ENCODE data around the gene GLYATL3.

GLYATL3 gene

GRCh38 chr6:49576618-49577017 is 76.9 kb downstream of the GLYATL3 start:
- TF ChIP-seq CTCF (IDR thresholded peaks at IDR 0.05; ENCODE audit: low read depth, low read length) = no peak
- peak in 1 of 2 donors; percentile 22 for DNase-seq (ENCODE audit: low read depth in 2 of 2)
- no peak overlapping the region for H3K4me3 ChIP-seq (replicated peaks in 1 of 2; ENCODE audit: low read depth in 2 of 2, low read length in 2 of 2)
